Measurements from ENCODE around the gene PLAC8. TPM values are rescaled to one million over a fixed set of nuclear protein-coding genes. Genes with fewer than 3 reads are reported as not detected.
A peak's percentile ranks its signal among the peaks of the same experiment; 100 is the strongest.

PLAC8 gene
- polyA plus RNA-seq, 1 donor (not counting 4 experiments of a cell fraction or from before 2014, with no cell fraction given) = 1.5 TPM

- no peak overlapping the region for H3K4me3 ChIP-seq (ENCODE audit: control insufficient read depth in 2 of 3, extremely low read depth in 1 of 3, insufficient read depth in 2 of 3, low read depth in 1 of 3, low read length in 3 of 3)
- H3K4me1 ChIP-seq (ENCODE audit: control insufficient read depth, extremely low read depth, insufficient read depth, low read length) = no peaks in the 10 kb centered on the region
- H3K9ac ChIP-seq (ENCODE audit: control insufficient read depth, extremely low read depth, insufficient read depth, low read length) = no peak overlapping the region
- H3K4me2 ChIP-seq (ENCODE audit: control insufficient read depth, extremely low read depth, insufficient read depth, low read depth, low read length) = no peak overlapping the region
- no peaks in the 10 kb centered on the region for H3K9me3 ChIP-seq (ENCODE audit: control insufficient read depth, low read depth, low read length)
- no peaks in the 10 kb centered on the region for H4K20me1 ChIP-seq (ENCODE audit: control insufficient read depth, extremely low read depth, insufficient read depth, low read length)
- dilution Hi-C loops (cut with MboI; ENCODE audit: extremely low pct_ligation_motif_present, low sequenced_read_pairs) = no loop called here
- no peaks in the 10 kb centered on the region for H3K27me3 ChIP-seq (ENCODE audit: control insufficient read depth, extremely low read depth, insufficient read depth, low read length)
- H2AFZ ChIP-seq (ENCODE audit: control insufficient read depth, low read length) = peak overlapping the region; percentile 42
- H3K9me1 ChIP-seq (ENCODE audit: control insufficient read depth, extremely low read depth, insufficient read depth, low read length) = no peaks in the 10 kb centered on the region
- H3K27ac ChIP-seq (ENCODE audit: control insufficient read depth, insufficient read depth, low read length) = no peak overlapping the region
- DNase-seq (ENCODE audit: low read depth, low spot score) (no peak), FAIRE-seq (no peak)
- no peaks in the 10 kb centered on the region for H3K36me3 ChIP-seq (ENCODE audit: control insufficient read depth in 2 of 2, extremely low read depth in 1 of 2, insufficient read depth in 2 of 2, low read length in 2 of 2)
- no peak for TF ChIP-seq EZH2 (IDR thresholded peaks at IDR 0.05; ENCODE audit: low read length)
- TF ChIP-seq CTCF (optimal IDR thresholded peaks at IDR 0.05 in 1 of 3, IDR thresholded peaks at IDR 0.05 in 1 of 3, conservative IDR thresholded peaks at IDR 0.05 in 1 of 3; ENCODE audit: extremely low read depth in 1 of 3, insufficient read depth in 2 of 3, low read length in 3 of 3) = peak in 1 of 3 experiments; percentile 18
- no peaks in the 10 kb centered on the region for H3K79me2 ChIP-seq (ENCODE audit: control insufficient read depth, insufficient read depth, low read length)
These were observed 30.5 kb downstream of the PLAC8 start for GRCh38 chr4:83083925-83084475.

GRCh38 chr4:83082777-83083176 lies 31.8 kb downstream of the PLAC8 start:
- H2AFZ ChIP-seq (ENCODE audit: control insufficient read depth, low read length) = no peak overlapping the region
- H3K36me3 ChIP-seq (ENCODE audit: control insufficient read depth in 2 of 2, extremely low read depth in 1 of 2, insufficient read depth in 2 of 2, low read length in 2 of 2) = no peaks in the 10 kb centered on the region
- TF ChIP-seq CTCF (optimal IDR thresholded peaks at IDR 0.05 in 1 of 3, IDR thresholded peaks at IDR 0.05 in 1 of 3, conservative IDR thresholded peaks at IDR 0.05 in 1 of 3; ENCODE audit: extremely low read depth in 1 of 3, insufficient read depth in 2 of 3, low read length in 3 of 3) (no peak), EZH2 (IDR thresholded peaks at IDR 0.05; ENCODE audit: low read length) (no peak)
- no peak overlapping the region for H3K27ac ChIP-seq (ENCODE audit: control insufficient read depth, insufficient read depth, low read length)
- no peak overlapping the region for H3K9ac ChIP-seq (ENCODE audit: control insufficient read depth, extremely low read depth, insufficient read depth, low read length)
- no peak overlapping the region for H3K4me3 ChIP-seq (ENCODE audit: control insufficient read depth in 2 of 3, extremely low read depth in 1 of 3, insufficient read depth in 2 of 3, low read depth in 1 of 3, low read length in 3 of 3)
- FAIRE-seq = no peak
- no peaks in the 10 kb centered on the region for H3K4me1 ChIP-seq (ENCODE audit: control insufficient read depth, extremely low read depth, insufficient read depth, low read length)
- dilution Hi-C loops (cut with MboI; ENCODE audit: extremely low pct_ligation_motif_present, low sequenced_read_pairs) = no loop called here
- H4K20me1 ChIP-seq (ENCODE audit: control insufficient read depth, extremely low read depth, insufficient read depth, low read length) = no peaks in the 10 kb centered on the region
- H3K9me1 ChIP-seq (ENCODE audit: control insufficient read depth, extremely low read depth, insufficient read depth, low read length) = no peaks in the 10 kb centered on the region
- no peaks in the 10 kb centered on the region for H3K27me3 ChIP-seq (ENCODE audit: control insufficient read depth, extremely low read depth, insufficient read depth, low read length)
- H3K9me3 ChIP-seq (ENCODE audit: control insufficient read depth, low read depth, low read length) = no peaks in the 10 kb centered on the region
- no peak for DNase-seq (ENCODE audit: low read depth, low spot score)
- no peaks in the 10 kb centered on the region for H3K79me2 ChIP-seq (ENCODE audit: control insufficient read depth, insufficient read depth, low read length)
- no peak overlapping the region for H3K4me2 ChIP-seq (ENCODE audit: control insufficient read depth, extremely low read depth, insufficient read depth, low read depth, low read length)

All from keratinocyte (primary cell).